Osteocyte (in vitro differentiated cells): ENCODE measurements around the gene TP53I3. TPM values are rescaled to one million over a fixed set of nuclear protein-coding genes. Genes with fewer than 3 reads are reported as not detected.

Source experiments
- DNase-seq: peaks from one replicate; pipeline ENCODE4 v3.0.0; 2021; ENCODE audit warnings: mixed read lengths; ENCODE audit not compliant: unreplicated experiment; ENCODE audit errors: extremely low spot score
- H3K27ac Mint-ChIP-seq: one replicate; pipeline ENCODE4 v1.8.0; 2021; ENCODE audit warnings: mild to moderate bottlenecking, mixed read lengths; ENCODE audit not compliant: unreplicated experiment
- H3K27me3 Mint-ChIP-seq: one replicate; pipeline ENCODE4 v1.8.0; 2021; ENCODE audit warnings: mixed read lengths; ENCODE audit not compliant: unreplicated experiment
- H3K36me3 Mint-ChIP-seq: one replicate; pipeline ENCODE4 v1.8.0; 2021; ENCODE audit warnings: mixed read lengths; ENCODE audit not compliant: unreplicated experiment
- H3K4me1 Mint-ChIP-seq: one replicate; pipeline ENCODE4 v1.8.0; 2021; ENCODE audit warnings: mixed read lengths; ENCODE audit not compliant: unreplicated experiment
- H3K4me3 Mint-ChIP-seq: one replicate; pipeline ENCODE4 v1.8.0; 2021; ENCODE audit warnings: mild to moderate bottlenecking, moderate library complexity, mixed read lengths; ENCODE audit not compliant: unreplicated experiment
- H3K9me3 Mint-ChIP-seq: one replicate; pipeline ENCODE4 v1.8.0; 2021; ENCODE audit warnings: mixed read lengths; ENCODE audit not compliant: unreplicated experiment
- CTCF ChIP-seq: fragments of 200-600 bp; sonication (generic); IDR thresholded peaks from 2 replicates; pipeline ENCODE4 v1.5.0; 2021; ENCODE audit warnings: antibody characterized with exemption, mild to moderate bottlenecking, moderate library complexity
- total RNA-seq: library from RNA; stranded (reverse); gene quantifications from 2 replicates; pipeline ENCODE4 v1.2.1, GENCODE V29; 2021

Gene TP53I3
- total RNA-seq, 1 donor from 2014 or later = 45.9 TPM

DNA sequence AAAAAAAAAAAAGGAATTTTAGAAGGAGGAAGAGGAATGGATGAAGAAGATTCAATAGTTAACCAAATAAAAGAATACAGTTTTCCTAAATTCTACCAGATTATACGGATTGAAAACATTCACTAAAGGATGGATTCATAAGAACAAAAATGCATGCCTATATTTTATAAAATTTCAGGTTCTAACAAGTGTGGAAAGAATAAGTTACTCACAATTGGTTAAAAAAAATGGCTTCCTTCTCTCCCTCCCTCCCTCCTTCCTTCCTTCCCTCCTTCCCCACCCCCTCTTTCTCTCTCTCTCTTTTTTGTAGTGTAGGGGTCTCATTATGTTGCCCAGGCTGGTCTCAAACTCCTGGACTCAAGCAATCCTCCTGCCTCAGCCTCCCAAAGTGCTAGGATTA lies 1.6 kb upstream of the TP53I3 start:
- Mint-ChIP-seq H3K4me1 (peaks cover 20% of the 10 kb centered on the region), H3K36me3 (peaks cover 16% of the 10 kb centered on the region), H3K9me3 (no peaks in the 10 kb centered on the region), H3K27me3 (no peaks in the 10 kb centered on the region), H3K27ac (no peak overlapping the region), H3K4me3 (peak overlapping the region; percentile 32)
- no peak for DNase-seq
- no peak for TF ChIP-seq CTCF

GRCh38 chr2:24085200-24085489 lies 511 bp upstream of the TP53I3 start:
- DNase-seq = no peak
- peak overlapping the region; percentile 93 for H3K4me3 Mint-ChIP-seq
- H3K4me1 Mint-ChIP-seq = peaks cover 20% of the 10 kb centered on the region
- H3K27me3 Mint-ChIP-seq = no peaks in the 10 kb centered on the region
- no peak for TF ChIP-seq CTCF
- peaks cover 14% of the 10 kb centered on the region for H3K36me3 Mint-ChIP-seq
- peak overlapping the region; percentile 87 for H3K27ac Mint-ChIP-seq
- H3K9me3 Mint-ChIP-seq = no peaks in the 10 kb centered on the region

GRCh38 chr2:24083567-24084385 lies 858 bp downstream of the TP53I3 start:
- TF ChIP-seq CTCF = no peak
- Mint-ChIP-seq H3K4me1 (peaks cover 20% of the 10 kb centered on the region), H3K27ac (peak overlapping the region; percentile 95), H3K36me3 (peaks cover 17% of the 10 kb centered on the region), H3K27me3 (no peaks in the 10 kb centered on the region), H3K9me3 (no peaks in the 10 kb centered on the region), H3K4me3 (peak overlapping the region; percentile 93)
- no peak for DNase-seq

DNA sequence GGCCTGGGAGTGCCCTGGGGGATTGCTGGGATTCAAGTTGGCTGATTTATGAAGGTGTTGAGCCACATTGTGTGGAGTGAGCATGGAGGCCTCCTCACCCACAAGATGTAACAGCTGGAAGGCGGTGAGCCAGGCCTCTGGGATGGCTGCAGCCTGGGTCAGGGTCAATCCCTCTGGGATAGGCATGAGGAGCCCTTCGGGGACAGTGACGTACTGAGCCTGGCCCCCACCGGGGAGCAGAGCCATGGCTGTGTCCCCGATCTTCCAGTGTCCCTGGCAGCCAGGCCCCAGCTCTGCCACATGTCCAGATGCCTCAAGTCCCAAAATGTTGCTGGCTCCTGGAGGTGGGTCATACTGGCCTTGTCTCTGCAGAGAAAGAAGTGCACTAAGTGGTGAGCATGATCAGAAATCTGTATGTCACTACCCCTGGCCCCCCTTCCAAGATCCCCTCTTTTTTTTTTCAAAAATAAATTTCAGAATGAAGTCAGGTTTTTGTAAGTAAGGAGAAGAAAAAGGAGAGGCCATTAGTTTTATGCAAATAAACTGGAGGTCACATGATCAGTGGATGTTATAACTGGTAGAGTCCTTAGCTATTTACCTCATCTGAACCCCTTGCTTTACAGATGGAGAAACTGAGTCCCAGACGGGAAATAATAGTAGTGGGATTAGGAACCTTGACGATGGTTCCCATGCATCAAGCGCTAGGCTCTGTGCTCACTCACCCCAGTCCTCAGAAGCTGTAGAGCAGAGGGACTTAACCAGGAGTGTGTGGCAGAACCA lies 1.7 kb downstream of the TP53I3 start:
- Mint-ChIP-seq H3K4me1 (peaks cover 22% of the 10 kb centered on the region), H3K36me3 (peaks cover 17% of the 10 kb centered on the region), H3K27me3 (no peaks in the 10 kb centered on the region), H3K4me3 (peak overlapping the region; percentile 93), H3K9me3 (no peaks in the 10 kb centered on the region), H3K27ac (peak overlapping the region; percentile 95)
- DNase-seq = no peak
- TF ChIP-seq CTCF = no peak

DNA sequence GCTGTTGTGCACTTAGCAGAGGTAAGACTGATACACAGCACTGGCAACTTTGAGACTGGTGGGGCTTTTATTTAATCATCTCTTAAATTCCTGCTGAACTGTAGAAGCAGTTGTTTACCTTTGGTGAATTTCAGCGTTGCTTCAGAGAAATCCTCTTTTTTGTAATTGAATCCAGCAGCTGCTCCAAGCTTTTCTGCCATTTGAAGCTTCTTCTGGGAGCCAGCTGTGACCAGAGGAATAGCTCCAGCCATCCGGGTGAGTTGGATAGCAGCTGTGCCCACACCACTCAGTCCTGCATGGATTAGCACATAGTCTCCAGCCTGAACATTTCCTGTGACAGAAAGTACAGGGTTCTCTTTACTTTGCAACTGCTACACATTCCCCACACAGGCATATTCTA lies 3.9 kb downstream of the TP53I3 start:
- Mint-ChIP-seq H3K27me3 (no peaks in the 10 kb centered on the region), H3K9me3 (no peaks in the 10 kb centered on the region), H3K4me3 (no peak overlapping the region), H3K4me1 (peaks cover 30% of the 10 kb centered on the region), H3K36me3 (peaks cover 17% of the 10 kb centered on the region), H3K27ac (no peak overlapping the region)
- no peak for TF ChIP-seq CTCF
- DNase-seq = no peak
